GM21447 (cell line): ENCODE results near the gene BOC.

Experiments
- ATAC-seq: cut with Tn5 transposase; IDR thresholded peaks from one replicate; pipeline ENCODE4 v1.9.1; 2021; ENCODE audit not compliant: unreplicated experiment

Gene BOC

DNA sequence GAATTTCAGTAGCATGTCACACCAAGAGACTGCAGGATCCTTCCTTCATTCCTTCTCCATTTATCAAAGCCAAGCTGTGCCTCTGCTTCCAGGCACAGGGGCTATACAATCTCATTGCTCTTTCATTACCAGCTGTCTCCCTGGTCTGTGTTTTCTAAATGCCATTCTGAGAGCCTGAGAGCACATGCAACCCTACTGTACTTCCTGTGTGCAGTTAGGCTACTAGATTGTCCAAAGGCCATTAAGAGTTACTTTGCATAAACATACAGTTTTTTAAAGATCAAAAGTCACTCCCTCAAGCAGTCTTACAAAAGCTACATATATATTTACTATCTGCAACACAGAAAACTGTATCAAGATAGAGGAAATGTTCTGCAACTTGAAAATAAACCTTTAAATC is 119.8 kb downstream of the BOC start:
- ATAC-seq: no peak
